ENCODE measurements around the gene LY86. TPM values are rescaled to one million over a fixed set of nuclear protein-coding genes. Genes with fewer than 3 reads are reported as not detected.

Gene LY86
- total and polyA plus RNA-seq, 9 of the 15 experiments (the other 6 are each of a cell fraction or from before 2014, with no cell fraction given) = 0.08 to 0.20 TPM; not detected in 7

DNA sequence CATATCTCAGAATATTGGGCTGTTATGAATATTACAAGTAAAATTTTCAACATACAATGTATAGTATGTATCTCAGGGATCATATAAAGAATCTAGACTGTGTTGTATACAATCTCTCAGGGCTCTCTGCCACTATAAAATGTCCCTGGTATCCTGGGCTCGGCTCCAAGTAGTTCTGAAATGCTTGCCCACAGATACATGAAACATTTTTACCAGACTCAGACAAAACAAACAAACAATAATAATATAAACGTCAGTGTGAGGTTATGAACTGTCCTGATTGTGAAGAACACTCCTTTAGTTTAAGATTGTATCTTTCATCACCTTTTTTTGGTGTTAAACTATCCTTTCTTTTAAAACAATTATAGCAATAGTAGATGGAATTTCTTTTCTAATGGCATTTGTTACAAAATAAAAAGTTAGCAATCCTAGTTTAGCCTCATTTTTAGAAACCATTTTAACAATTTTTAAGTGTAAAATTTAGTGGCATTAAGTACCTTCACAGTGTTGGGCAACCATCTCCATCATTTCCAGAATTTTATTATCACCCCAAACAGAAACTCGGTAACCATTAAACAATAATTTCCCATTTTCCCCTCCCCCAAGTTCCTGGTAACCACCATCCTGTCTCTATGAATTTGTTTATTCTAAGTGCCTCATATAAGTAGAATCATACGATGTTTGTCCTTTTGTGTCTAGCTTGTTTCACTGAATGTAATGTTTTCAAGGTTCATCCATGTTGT lies 17.4 kb upstream of the LY86 start:
- no peak for DNase-seq (ENCODE audit: extremely low read depth in 1 of 4, low spot score in 3 of 4)
- ATAC-seq = no peak
- H2AFZ ChIP-seq (ENCODE audit: low read depth, low read length) = no peak overlapping the region
- 0% methylated on average over 4 of the region's 4 CpGs for WGBS (ENCODE audit: insufficient coverage, low coverage, missing lambda C conversion rate)
- no peaks in the 10 kb centered on the region for H3K79me2 ChIP-seq (ENCODE audit: control insufficient read depth, insufficient read depth, low read length)
- no TSS peak for BruUV-seq (replicated peaks)
- no peak overlapping the region for H3K27ac ChIP-seq (ENCODE audit: extremely low read depth, low read depth, low read length)
- POLR2A ChIA-PET = interaction anchor here (0.7 to 1.7 kb wide), 2 partner anchors 16 to 151 kb away, joined by 3 to 5 read pairs; no protein-coding TSS in a partner anchor
- no peak overlapping the region for H3K9ac ChIP-seq (ENCODE audit: insufficient read depth in 1 of 2, low read depth in 2 of 2, low read length in 2 of 2)
- H3K36me3 ChIP-seq (ENCODE audit: control insufficient read depth, insufficient read depth, low read length) = no peaks in the 10 kb centered on the region
- in situ Hi-C loops (cut with MboI) (no loop called here), intact Hi-C loops (cut with micrococcal nuclease) (no loop called here)
- H3K4me2 ChIP-seq (ENCODE audit: insufficient read depth, low read length) = no peak overlapping the region
- no peaks in the 10 kb centered on the region for H3K9me3 ChIP-seq (replicated peaks; ENCODE audit: control insufficient read depth, insufficient read depth, low read depth, low read length)
- H3K4me3 ChIP-seq = no peak overlapping the region
- H3K4me1 ChIP-seq (replicated peaks in 1 of 2; ENCODE audit: control insufficient read depth in 2 of 2, insufficient read depth in 2 of 2, low read length in 2 of 2) = no peaks in the 10 kb centered on the region; a peak in 1 of 5 replicates
- FAIRE-seq = no peak
- H3K27me3 ChIP-seq (ENCODE audit: control insufficient read depth in 2 of 2, insufficient read depth in 2 of 2, low read length in 2 of 2) = peaks cover 4 to 13% of the 10 kb centered on the region in 2 experiments; a peak in 3 of 5 replicates
- no peaks in the 10 kb centered on the region for H4K20me1 ChIP-seq (replicated peaks; ENCODE audit: control insufficient read depth, insufficient read depth, low read length)
- no peaks in the 10 kb centered on the region for H3K9me1 ChIP-seq (ENCODE audit: control insufficient read depth, insufficient read depth, low read length)
- CTCF ChIA-PET (ENCODE audit: low intra/inter-chr PET ratio) = no interaction called here
- TF ChIP-seq, protein P1, sequence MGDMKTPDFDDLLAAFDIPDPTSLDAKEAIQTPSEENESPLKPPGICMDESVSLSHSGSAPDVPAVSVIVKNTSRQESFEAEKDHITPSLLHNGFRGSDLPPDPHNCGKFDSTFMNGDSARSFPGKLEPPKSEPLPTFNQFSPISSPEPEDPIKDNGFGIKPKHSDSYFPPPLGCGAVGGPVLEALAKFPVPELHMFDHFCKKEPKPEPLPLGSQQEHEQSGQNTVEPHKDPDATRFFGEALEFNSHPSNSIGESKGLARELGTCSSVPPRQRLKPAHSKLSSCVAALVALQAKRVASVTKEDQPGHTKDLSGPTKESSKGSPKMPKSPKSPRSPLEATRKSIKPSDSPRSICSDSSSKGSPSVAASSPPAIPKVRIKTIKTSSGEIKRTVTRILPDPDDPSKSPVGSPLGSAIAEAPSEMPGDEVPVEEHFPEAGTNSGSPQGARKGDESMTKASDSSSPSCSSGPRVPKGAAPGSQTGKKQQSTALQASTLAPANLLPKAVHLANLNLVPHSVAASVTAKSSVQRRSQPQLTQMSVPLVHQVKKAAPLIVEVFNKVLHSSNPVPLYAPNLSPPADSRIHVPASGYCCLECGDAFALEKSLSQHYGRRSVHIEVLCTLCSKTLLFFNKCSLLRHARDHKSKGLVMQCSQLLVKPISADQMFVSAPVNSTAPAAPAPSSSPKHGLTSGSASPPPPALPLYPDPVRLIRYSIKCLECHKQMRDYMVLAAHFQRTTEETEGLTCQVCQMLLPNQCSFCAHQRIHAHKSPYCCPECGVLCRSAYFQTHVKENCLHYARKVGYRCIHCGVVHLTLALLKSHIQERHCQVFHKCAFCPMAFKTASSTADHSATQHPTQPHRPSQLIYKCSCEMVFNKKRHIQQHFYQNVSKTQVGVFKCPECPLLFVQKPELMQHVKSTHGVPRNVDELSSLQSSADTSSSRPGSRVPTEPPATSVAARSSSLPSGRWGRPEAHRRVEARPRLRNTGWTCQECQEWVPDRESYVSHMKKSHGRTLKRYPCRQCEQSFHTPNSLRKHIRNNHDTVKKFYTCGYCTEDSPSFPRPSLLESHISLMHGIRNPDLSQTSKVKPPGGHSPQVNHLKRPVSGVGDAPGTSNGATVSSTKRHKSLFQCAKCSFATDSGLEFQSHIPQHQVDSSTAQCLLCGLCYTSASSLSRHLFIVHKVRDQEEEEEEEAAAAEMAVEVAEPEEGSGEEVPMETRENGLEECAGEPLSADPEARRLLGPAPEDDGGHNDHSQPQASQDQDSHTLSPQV (IDR thresholded peaks at IDR 0.05) = no peak
- TF ChIP-seq KLF13 (tag; IDR thresholded peaks at IDR 0.05; ENCODE audit: borderline replicate concordance, low read depth) (no peak), KAT2B (IDR thresholded peaks at IDR 0.05; ENCODE audit: low read depth, low read length) (no peak), ZNF75A (CRISPR knock-in tag; IDR thresholded peaks at IDR 0.05) (no peak), TBL1XR1 (IDR thresholded peaks at IDR 0.05; ENCODE audit: low read length in 2 of 2) (no peak), ZNF699 (CRISPR knock-in tag; IDR thresholded peaks at IDR 0.05; ENCODE audit: insufficient replicate concordance) (no peak), FOXJ2 (tag; IDR thresholded peaks at IDR 0.05) (no peak), ZFX (CRISPR knock-in tag; IDR thresholded peaks at IDR 0.05) (no peak), KLF1 (tag; IDR thresholded peaks at IDR 0.05) (no peak), FOXA1 (IDR thresholded peaks at IDR 0.05; ENCODE audit: borderline replicate concordance) (no peak), OTX1 (CRISPR knock-in tag; IDR thresholded peaks at IDR 0.05) (no peak), ZNF707 (CRISPR knock-in tag; conservative IDR thresholded peaks at IDR 0.05) (no peak), ZNF696 (CRISPR knock-in tag; conservative IDR thresholded peaks at IDR 0.05) (no peak)
- TF ChIP-seq, protein P2, sequence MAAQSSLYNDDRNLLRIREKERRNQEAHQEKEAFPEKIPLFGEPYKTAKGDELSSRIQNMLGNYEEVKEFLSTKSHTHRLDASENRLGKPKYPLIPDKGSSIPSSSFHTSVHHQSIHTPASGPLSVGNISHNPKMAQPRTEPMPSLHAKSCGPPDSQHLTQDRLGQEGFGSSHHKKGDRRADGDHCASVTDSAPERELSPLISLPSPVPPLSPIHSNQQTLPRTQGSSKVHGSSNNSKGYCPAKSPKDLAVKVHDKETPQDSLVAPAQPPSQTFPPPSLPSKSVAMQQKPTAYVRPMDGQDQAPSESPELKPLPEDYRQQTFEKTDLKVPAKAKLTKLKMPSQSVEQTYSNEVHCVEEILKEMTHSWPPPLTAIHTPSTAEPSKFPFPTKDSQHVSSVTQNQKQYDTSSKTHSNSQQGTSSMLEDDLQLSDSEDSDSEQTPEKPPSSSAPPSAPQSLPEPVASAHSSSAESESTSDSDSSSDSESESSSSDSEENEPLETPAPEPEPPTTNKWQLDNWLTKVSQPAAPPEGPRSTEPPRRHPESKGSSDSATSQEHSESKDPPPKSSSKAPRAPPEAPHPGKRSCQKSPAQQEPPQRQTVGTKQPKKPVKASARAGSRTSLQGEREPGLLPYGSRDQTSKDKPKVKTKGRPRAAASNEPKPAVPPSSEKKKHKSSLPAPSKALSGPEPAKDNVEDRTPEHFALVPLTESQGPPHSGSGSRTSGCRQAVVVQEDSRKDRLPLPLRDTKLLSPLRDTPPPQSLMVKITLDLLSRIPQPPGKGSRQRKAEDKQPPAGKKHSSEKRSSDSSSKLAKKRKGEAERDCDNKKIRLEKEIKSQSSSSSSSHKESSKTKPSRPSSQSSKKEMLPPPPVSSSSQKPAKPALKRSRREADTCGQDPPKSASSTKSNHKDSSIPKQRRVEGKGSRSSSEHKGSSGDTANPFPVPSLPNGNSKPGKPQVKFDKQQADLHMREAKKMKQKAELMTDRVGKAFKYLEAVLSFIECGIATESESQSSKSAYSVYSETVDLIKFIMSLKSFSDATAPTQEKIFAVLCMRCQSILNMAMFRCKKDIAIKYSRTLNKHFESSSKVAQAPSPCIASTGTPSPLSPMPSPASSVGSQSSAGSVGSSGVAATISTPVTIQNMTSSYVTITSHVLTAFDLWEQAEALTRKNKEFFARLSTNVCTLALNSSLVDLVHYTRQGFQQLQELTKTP (IDR thresholded peaks at IDR 0.05; ENCODE audit: low read depth in 1 of 2, partially characterized antibody in 2 of 2) = no peak
